Measurements from ENCODE around the gene MAGI2. TPM values are rescaled to one million over a fixed set of nuclear protein-coding genes. Genes with fewer than 3 reads are reported as not detected.
"Not testable (repeated sequence)": the region's sequence is repeated elsewhere in the genome, so short reads cannot be mapped to it uniquely, and the experiment has no call there.

MAGI2 gene
- polyA plus RNA-seq, 10 donors, result 3.9 to 8.2 (median 5.2) TPM

DNA sequence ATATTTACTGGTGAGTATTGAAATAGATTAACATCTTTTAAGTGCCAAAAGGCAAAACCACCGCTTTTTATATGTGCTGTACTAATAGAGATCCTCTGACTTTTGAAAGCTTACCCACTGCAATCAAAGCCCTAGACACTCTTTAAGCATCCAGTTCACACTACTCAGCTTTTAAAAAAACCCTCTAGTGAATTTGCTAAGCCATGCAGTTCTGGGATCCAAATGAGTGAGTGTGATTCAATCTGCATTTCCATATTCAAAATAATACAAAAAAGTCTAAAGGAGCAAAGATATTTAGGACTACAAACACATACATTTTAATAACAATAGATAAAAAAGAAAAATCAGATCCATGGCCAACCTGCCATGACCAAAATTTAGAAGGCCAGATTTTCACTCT lies 288.2 kb downstream of the MAGI2 start:
- no peak for DNase-seq

DNA sequence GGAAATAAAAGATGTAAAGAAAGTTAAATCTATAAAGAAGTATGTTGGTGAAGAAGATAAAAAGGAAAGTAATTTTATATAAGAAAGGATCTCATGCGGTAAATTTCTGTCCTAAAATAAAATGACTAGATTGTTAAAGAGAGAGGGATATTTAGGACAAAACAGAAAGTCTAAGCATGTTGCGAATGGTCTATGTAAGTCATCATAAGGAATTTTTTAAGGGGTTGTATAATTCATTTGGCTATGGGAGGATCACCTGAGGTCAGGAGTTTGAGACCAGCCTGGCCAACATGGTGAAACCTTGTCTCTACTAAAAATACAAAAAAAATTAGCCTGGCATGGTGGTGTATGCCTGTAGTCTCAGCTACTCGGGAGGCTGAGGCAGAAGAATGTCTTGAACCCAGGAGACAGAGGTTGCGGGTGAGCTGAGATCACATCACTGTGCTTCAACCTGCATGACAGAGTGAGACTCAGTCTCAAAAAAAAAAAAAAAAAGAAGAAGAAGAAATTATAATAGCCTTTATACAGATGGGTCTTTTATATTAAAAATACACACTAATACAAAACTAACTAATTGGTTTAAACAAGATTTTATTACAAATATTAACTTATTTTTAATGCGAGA lies 294.3 kb downstream of the MAGI2 start:
- no peak for DNase-seq

DNA sequence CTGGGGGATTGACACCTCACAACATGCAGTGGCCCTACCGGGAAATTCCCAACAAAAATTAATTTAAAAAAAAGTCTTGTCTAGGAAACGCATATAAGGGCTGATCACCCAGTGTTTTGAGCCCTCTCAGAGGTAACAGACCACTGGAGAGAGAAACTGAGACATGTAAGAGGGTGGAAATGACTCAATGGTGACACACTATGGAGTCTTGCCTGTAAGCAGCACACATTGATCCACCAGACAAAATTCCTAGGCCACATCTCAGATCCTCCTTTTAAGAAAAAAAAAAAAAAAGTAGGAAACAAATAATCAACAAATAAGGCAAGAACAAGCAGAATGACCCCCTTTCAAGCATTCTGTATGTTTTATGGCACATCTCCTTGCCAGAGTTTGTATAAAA lies 296.2 kb downstream of the MAGI2 start:
- no peak for DNase-seq

- DNase-seq, result no peak
Observed at GRCh38 chr7:79149831-79150230, 303.6 kb downstream of the MAGI2 start.

DNA sequence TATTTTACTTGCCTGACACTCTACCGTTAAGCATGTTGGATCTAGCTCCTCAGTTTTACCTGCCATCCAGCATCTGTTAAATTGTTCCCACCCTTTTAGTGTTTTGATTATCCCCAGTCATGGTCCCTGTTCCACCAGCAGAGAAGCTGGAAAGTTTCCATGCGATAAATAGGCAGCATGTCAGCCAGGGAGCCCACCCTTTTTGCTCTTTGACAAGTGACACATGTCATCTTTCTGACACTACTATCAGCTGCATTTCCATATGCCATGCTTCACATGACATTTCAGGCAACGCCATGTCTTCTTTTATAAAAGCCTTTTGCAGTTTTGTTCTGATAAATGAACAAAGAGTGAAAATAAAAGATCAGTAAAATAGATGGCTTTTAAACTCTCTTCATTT lies 310.8 kb downstream of the MAGI2 start:
- DNase-seq, result no peak

GRCh38 chr7:79141252-79141651 lies 312.2 kb downstream of the MAGI2 start:
- DNase-seq, result no peak

DNA sequence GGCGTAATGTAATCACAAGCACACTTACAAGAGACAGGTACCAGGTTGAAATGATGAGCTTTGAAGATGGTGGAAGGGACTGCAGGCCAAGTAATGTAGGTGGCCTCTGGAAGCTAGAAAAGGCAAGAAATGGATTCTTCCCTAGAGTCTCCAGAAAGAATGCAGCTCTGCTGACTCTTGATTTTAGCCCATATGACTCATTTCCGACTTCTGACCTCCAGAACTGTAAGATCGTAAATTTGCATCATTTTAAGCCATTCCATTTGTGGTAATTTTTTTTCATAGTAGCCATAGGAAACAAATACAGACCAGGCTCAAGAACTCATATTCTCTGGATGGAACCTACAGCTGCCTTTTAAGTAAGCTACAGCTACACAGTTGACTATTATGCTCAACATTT lies 315.5 kb downstream of the MAGI2 start:
- no peak for DNase-seq

DNA sequence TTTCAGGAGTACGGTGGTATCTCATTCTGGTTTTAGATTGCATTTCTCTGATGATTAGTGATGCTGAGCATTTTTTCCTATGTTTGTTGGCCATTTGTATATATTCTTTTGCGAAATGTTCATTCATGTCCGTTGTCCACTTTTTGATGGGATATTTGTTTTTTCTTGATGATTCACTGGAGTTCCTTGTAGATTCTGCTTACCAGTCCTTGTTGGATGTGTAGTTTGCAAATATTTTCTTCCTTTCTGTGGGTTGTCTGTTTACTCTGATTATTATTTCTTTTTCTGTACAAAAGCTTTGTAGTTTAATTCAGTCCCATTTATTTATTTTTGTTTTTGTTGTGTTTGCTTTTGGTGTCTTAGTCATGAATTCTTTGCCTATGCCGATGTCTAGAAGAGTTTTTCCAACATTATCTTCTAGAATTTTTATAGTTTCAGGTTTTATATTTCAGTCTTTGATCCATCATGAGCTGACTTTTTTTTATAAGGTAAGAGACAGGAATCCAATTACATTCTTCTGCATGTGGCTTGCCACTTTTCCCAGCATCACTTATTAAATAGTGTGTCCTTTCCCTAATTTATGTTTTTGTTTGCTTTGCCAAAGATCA lies 320.5 kb downstream of the MAGI2 start:
- no peak for DNase-seq

DNA sequence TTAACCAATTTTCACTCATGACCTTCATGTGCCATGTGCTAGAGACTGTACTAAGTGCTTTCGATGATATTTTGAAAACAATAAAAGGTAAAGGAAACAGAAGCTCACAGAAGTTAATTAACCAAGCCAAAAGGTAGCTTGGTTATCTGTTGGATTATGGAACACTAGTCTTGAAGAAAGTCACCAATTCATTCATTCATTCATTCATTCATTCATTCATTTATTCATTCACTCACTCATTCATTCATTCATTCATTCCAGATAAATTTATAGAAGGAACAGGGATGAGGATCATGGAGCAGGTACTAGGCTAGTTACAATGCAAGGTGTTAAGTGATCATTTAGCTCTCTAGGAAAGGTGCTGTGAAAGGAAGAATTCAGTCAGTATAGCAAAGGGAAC lies 322.8 kb downstream of the MAGI2 start:
- DNase-seq, result no peak

DNA sequence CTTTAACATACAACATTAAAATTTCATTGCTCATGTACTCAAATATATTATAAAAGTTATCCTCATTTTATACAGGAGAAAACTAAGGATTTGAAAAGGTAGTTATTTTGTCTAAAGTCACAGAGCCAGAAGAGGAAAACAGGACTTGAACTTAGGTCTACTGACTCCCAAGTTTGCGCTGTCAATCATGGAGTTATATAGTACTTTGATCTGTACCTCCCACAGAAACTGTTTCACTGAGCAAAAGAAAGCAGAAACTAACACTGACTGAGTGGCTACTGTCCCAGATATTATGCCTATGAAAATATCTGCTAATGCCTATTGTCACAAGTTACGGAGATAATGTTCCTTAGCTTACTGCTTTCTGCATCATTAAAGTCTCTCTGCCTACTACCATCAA lies 329.1 kb downstream of the MAGI2 start:
- DNase-seq, result no peak

DNA sequence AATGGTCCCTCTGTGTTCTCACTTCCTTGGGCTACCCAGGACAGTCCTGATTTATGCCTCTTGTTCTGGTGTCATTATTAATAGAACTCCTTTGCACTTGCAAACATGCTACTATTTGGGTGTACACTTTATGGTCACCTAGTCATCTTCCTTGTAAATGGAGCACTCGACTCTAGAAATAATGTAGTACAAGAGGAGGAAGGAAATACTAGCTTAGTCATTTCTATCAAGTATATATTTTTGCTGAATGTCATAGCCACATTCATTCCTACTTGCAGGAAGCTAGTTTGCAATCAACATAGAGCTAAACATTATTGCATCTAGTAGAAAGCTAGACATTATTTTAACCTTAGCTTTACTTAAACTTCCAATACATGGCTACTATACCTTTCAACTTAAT lies 335.3 kb downstream of the MAGI2 start:
- DNase-seq, result no peak

DNA sequence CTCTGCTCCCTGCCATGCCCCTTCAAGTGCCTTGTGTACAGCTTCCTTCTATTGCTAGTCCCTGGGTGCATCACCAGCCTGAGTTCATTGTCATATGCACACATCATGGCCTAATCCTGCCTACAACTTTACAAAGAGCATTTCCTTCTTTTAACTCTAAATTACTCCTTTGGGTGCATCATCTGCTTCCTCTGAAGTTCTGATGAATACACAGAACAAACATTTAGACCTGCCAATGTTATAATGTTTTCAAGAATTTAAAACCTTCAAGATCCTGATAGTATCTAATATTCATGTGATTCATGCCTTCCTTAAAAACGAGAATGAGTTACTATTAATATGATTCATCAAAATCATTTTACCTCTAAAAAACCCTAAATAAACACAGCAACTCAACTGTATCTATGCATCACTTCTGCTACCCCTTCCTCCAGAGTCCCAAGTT lies 357.1 kb downstream of the MAGI2 start:
- peak in 1 of 3 donors; percentile 16 for DNase-seq

GRCh38 chr7:79093421-79093820 lies 360.0 kb downstream of the MAGI2 start:
- DNase-seq, result no peak

- DNase-seq, result no peak
Observed at GRCh38 chr7:79091661-79092060, 361.8 kb downstream of the MAGI2 start.

- DNase-seq, result no peak
Observed at GRCh38 chr7:79091011-79091410, 362.5 kb downstream of the MAGI2 start.

- peak in 1 of 3 donors; percentile 9 for DNase-seq
Observed at GRCh38 chr7:79090543-79090942, 362.9 kb downstream of the MAGI2 start.

DNA sequence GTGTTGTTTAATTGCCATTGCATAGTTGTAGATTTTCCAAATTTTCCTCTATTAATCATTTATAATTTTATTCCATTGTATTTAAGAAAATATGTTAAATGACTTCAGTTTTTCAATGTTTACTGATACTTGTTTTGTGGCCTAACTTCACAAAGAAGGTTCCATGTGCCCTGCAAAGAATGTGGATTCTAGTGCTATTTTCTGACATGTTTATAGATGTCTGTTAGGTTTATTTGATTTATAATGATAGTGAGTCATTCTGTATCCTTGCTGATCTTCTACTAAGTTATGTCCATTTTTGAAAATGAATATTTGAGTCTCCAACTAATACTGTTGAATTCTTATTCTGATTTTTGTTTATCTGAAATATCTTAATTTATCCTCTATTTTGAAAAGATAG lies 369.0 kb downstream of the MAGI2 start:
- DNase-seq, result no peak

GRCh38 chr7:79079919-79080554 lies 373.4 kb downstream of the MAGI2 start:
- DNase-seq, result no peak

- DNase-seq, result no peak
Observed at GRCh38 chr7:79078273-79078672, 375.2 kb downstream of the MAGI2 start.

DNA sequence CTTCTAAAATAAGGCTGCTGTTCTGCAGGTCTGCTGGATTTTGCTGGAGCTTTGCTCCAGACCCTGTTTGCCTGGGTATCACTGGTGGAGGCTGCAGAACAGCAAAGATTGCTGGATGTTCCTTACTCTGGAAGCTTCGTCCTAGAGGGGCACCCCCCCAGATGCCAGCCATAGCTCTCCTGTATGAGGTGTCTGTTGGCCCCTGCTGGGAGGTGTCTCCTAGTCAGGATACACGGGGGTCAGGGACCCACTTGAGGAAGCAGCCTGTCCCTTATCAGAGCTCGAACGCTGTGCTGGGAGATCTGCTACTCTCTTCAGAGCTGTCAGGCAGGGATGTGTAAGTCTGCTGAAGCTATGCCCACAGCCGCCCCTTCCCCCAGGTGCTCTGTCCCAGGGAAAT lies 382.3 kb downstream of the MAGI2 start:
- not testable (repeated sequence) for DNase-seq

DNA sequence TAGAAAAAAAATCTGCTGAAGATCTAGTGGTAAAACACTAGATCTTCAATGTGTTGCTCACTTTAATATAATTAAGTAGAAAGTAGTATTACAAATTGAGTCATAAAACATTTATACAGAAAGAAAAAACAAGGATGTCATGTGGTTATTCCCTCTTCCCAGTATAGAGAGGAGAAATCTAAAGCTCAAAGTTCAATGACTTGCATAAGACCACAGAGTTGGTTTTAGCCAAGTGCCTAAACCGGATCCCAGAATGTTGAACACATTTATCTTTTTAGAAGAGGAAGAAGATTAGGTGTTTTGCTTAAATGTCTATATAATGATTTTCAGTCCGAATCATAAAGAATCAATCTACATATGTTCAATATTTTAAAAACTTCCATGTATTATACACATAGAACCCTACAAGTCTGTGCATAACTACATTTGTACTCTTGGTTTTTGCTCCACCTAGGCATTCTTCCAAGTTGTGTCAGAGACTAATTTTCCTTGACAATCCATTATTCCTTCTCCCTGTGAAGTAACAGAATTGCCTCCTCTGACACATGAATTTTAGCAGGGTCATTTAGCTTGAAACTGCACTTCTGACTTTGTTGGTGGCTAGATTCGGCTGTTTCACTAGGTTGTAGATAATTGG lies 389.2 kb downstream of the MAGI2 start:
- no peak for DNase-seq

- DNase-seq, result no peak
Observed at GRCh38 chr7:79063019-79063698, 390.3 kb downstream of the MAGI2 start.
